HAP-1 (cell line): ENCODE data around the gene SCRN3.

Experiments used
- DNase-seq, 2 experiments: peaks; one replicate each; pipeline ENCODE4 v3.0.0-alpha.2; 2016 to 2020; ENCODE audit warnings: low spot score in 2 of 2
- H3K27me3 ChIP-seq: fragments of 250-450 bp; sonication (Bioruptor Pico); 2 replicates; pipeline ENCODE4 v1.5.1; 2020; ENCODE audit warnings: low read depth, mild to moderate bottlenecking, moderate library complexity
- H3K36me3 ChIP-seq: fragments of 250-450 bp; sonication (Bioruptor Pico); replicated peaks from 2 replicates; pipeline ENCODE4 v1.5.1; 2020; ENCODE audit warnings: mild to moderate bottlenecking
- H3K4me1 ChIP-seq: fragments of 250-450 bp; sonication (Bioruptor Pico); 2 replicates; pipeline ENCODE4 v1.5.1; 2020; ENCODE audit warnings: mild to moderate bottlenecking
- H3K4me3 ChIP-seq: fragments of 250-450 bp; sonication (Bioruptor Pico); 2 replicates; pipeline ENCODE4 v1.5.1; 2020; ENCODE audit warnings: mild to moderate bottlenecking, moderate library complexity
- H3K9me3 ChIP-seq: fragments of 250-450 bp; sonication (Bioruptor Pico); 2 replicates; pipeline ENCODE4 v1.5.1; 2020; ENCODE audit warnings: mild to moderate bottlenecking, moderate library complexity
- in situ Hi-C: fragments of 300-500 bp; cut with MboI; formaldehyde crosslinking; loops from 3 replicates; pipeline ENCODE4 v1.14.3; 2020; ENCODE audit warnings: low sequenced_read_pairs, inconsistent platforms, mixed read lengths

SCRN3 gene

DNA sequence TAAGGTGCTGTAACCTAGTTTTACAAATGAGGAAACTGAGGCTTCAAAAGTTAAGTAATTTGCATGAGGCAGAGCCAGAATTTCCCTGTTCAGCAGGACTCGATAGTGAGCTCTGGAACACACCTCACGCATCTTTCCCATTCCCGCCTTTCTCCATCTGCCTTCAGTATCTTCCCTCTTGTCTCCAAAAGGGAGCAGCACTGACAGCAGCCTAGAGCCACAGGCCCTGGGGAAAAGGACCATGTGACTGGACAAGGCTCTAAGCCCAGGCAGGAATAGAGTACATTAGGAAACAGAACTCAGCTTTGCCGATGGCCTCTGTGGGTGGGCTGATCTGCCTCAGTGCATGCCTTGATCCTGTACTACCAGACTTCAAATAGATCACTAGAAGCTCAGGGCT, 69.8 kb downstream of the SCRN3 start:
- in situ Hi-C loops: loop anchor here (10.0 kb wide), 1 partner anchor 229 kb away; no protein-coding TSS in a partner anchor

DNA sequence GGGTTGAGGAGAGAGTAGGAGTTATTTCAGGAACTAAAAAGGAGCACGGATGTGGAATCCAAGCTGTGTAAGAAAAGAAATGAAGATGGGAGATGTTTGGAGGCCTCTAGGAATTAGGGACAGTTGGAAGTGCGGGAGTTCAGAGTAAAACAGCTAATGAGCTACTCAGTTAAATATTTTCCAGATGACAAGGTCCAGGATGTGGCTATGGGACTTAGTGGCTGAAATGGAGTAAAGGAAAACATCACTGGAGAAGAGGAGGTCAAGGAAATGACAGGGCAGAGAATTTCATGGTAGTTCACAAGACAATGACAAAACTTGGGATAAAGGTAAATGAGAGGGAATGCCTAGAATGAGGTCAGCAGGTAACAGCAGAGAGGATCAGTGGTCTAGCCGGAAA, 78.3 kb downstream of the SCRN3 start:
- no peak for DNase-seq
- Histone ChIP-seq H3K9me3 (no peaks in the 10 kb centered on the region), H3K4me3 (no peak overlapping the region), H3K36me3 (no peaks in the 10 kb centered on the region), H3K4me1 (no peaks in the 10 kb centered on the region), H3K27me3 (no peaks in the 10 kb centered on the region)
- in situ Hi-C loops: no loop called here

More for the DNA sequence above, 69.8 kb downstream of the SCRN3 start:
- H3K9me3 ChIP-seq: no peaks in the 10 kb centered on the region
- H3K4me1 ChIP-seq: no peaks in the 10 kb centered on the region
- DNase-seq: peak in 1 of 2 experiments; percentile 16
- H3K36me3 ChIP-seq: no peaks in the 10 kb centered on the region
- no peaks in the 10 kb centered on the region for H3K27me3 ChIP-seq
- no peak overlapping the region for H3K4me3 ChIP-seq

DNA sequence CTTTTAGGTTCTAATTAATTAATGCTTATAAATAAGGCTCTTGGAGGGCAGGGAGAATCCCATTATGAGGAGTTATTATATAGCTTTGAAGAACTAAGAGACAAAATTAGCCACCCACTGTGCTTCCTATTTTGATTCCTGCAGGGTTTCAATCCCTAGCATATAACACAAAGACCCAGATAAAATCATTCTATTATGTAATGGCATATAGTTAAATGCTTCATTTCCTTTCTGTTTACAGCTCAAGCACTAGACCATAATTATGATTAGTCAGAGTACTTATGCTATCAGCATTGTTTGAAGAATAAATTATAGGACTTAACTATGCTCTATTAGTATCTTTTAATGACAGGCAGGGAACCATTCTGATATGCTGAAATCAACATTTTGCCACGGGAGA, 82.2 kb downstream of the SCRN3 start:
- Histone ChIP-seq H3K4me1 (no peaks in the 10 kb centered on the region), H3K36me3 (no peaks in the 10 kb centered on the region; the same call in 1 of the 2 replicates), H3K27me3 (no peaks in the 10 kb centered on the region), H3K4me3 (no peak overlapping the region), H3K9me3 (no peaks in the 10 kb centered on the region)
- in situ Hi-C loops: no loop called here
- DNase-seq: no peak
